Smooth muscle cell (in vitro differentiated cells): ENCODE measurements around the gene TMEM175. TPM values are rescaled to one million over a fixed set of nuclear protein-coding genes. Genes with fewer than 3 reads are reported as not detected.

ENCODE experiments used
- DNase-seq: peaks from one replicate; lab custom pipeline; 2025; ENCODE audit not compliant: unreplicated experiment; lab: John Stamatoyannopoulos, UW
- H2AFZ ChIP-seq: fragments of 200-600 bp; sonication (generic); 2 replicates; pipeline ENCODE4 v1.6.0; 2016; ENCODE audit warnings: antibody characterized with exemption, low read depth, mild to moderate bottlenecking
- H3F3A ChIP-seq: fragments of 200-600 bp; sonication (generic); 2 replicates; pipeline ENCODE4 v1.6.0; 2017; ENCODE audit warnings: antibody characterized with exemption, low read depth
- H3K27ac ChIP-seq: fragments of 200-600 bp; sonication (generic); 2 replicates; pipeline ENCODE4 v1.5.1; 2016; ENCODE audit warnings: low read depth, mild to moderate bottlenecking
- H3K27me3 ChIP-seq: fragments of 200-600 bp; sonication (generic); 2 replicates; pipeline ENCODE4 v1.6.1; 2016; ENCODE audit warnings: low read depth, mild to moderate bottlenecking
- H3K36me3 ChIP-seq: fragments of 200-600 bp; sonication (generic); 2 replicates; pipeline ENCODE4 v1.5.1; 2016; ENCODE audit warnings: low read depth
- H3K4me1 ChIP-seq: fragments of 200-600 bp; sonication (generic); 2 replicates; pipeline ENCODE4 v1.5.1; 2016; ENCODE audit warnings: low read depth
- H3K4me2 ChIP-seq: fragments of 200-600 bp; sonication (generic); 2 replicates; pipeline ENCODE4 v1.6.0; 2016; ENCODE audit warnings: mild to moderate bottlenecking
- H3K4me3 ChIP-seq: fragments of 200-600 bp; sonication (generic); 2 replicates; pipeline ENCODE4 v1.5.1; 2016; ENCODE audit warnings: mild to moderate bottlenecking
- H3K79me2 ChIP-seq: fragments of 200-600 bp; sonication (generic); 2 replicates; pipeline ENCODE4 v1.6.0; 2016; ENCODE audit warnings: low read depth, mild to moderate bottlenecking
- H3K9ac ChIP-seq: fragments of 200-600 bp; sonication (generic); 2 replicates; pipeline ENCODE4 v1.6.0; 2016; ENCODE audit warnings: low read depth
- H3K9me3 ChIP-seq: fragments of 200-600 bp; sonication (generic); replicated peaks from 2 replicates; pipeline ENCODE4 v1.5.1; 2016; ENCODE audit warnings: low read depth
- H4K20me1 ChIP-seq: fragments of 200-600 bp; sonication (generic); 2 replicates; pipeline ENCODE4 v1.6.0; 2016; ENCODE audit warnings: low read depth
- CTCF ChIP-seq: fragments of 200-600 bp; sonication (generic); IDR thresholded peaks from 2 replicates; pipeline ENCODE4 v1.5.1; 2017; ENCODE audit warnings: borderline replicate concordance, mild to moderate bottlenecking, antibody characterized with exemption; ENCODE audit not compliant: insufficient read depth, poor library complexity, severe bottlenecking
- WGBS: methylation state at CpG from one replicate; pipeline ENCODE4 v1.1.7; 2016; ENCODE audit warnings: low lambda C conversion rate; 5-methylcytosine and 5-hydroxymethylcytosine counted together
- polyA plus RNA-seq: library from polyadenylated mRNA; unstranded; fragments of >200 nt; fragmentation: Nextera tagmentation; extraction: Ambion mirVana; gene quantifications from 2 replicates; pipeline ENCODE4 v1.2.1, GENCODE V29; 2016
- total RNA-seq: library from RNA; depleted of rRNA; stranded (reverse); fragments of >200 nt; gene quantifications from 2 replicates; pipeline ENCODE4 v1.2.3, GENCODE V29; 2014

Gene TMEM175
- total and polyA plus RNA-seq, 2 experiments from 2014 or later = 20.6 to 27.6 TPM

- no peak overlapping the region for H3K4me2 ChIP-seq
- H3K36me3 ChIP-seq = no peaks in the 10 kb centered on the region
Observed at GRCh38 chr4:900073-900472, 32.2 kb upstream of the TMEM175 start.

GRCh38 chr4:900721-901120, 31.5 kb upstream of the TMEM175 start:
- H3K27ac ChIP-seq = no peak overlapping the region
- H3K4me2 ChIP-seq = no peak overlapping the region
- no peaks in the 10 kb centered on the region for H3K36me3 ChIP-seq
- TF ChIP-seq CTCF = no peak
- peaks cover 64% of the 10 kb centered on the region for H4K20me1 ChIP-seq
- DNase-seq = no peak
- no peaks in the 10 kb centered on the region for H3F3A ChIP-seq
- no peak overlapping the region for H3K4me3 ChIP-seq
- 100% methylated on average over 6 of the region's 6 CpGs for WGBS
- no peak overlapping the region for H2AFZ ChIP-seq
- H3K9ac ChIP-seq = no peak overlapping the region
- H3K9me3 ChIP-seq = no peaks in the 10 kb centered on the region
- no peaks in the 10 kb centered on the region for H3K4me1 ChIP-seq
- H3K27me3 ChIP-seq = no peaks in the 10 kb centered on the region
- H3K79me2 ChIP-seq = no peaks in the 10 kb centered on the region

More at GRCh38 chr4:900073-900472, 32.2 kb upstream of the TMEM175 start:
- no peak overlapping the region for H3K9ac ChIP-seq
- peaks cover 57% of the 10 kb centered on the region for H4K20me1 ChIP-seq
- H2AFZ ChIP-seq = no peak overlapping the region
- H3K27ac ChIP-seq = no peak overlapping the region
- H3K4me1 ChIP-seq = no peaks in the 10 kb centered on the region
- WGBS = 96% methylated on average over 26 of the region's 26 CpGs
- no peaks in the 10 kb centered on the region for H3F3A ChIP-seq
- no peak for TF ChIP-seq CTCF
- no peak overlapping the region for H3K4me3 ChIP-seq
- H3K79me2 ChIP-seq = no peaks in the 10 kb centered on the region
- no peaks in the 10 kb centered on the region for H3K9me3 ChIP-seq
- H3K27me3 ChIP-seq = no peaks in the 10 kb centered on the region
- no peak for DNase-seq

- H3F3A ChIP-seq = no peaks in the 10 kb centered on the region
- no peaks in the 10 kb centered on the region for H3K9me3 ChIP-seq
- H3K4me2 ChIP-seq = no peak overlapping the region
- no peak overlapping the region for H2AFZ ChIP-seq
- no peaks in the 10 kb centered on the region for H3K4me1 ChIP-seq
- no peak overlapping the region for H3K27ac ChIP-seq
- TF ChIP-seq CTCF = no peak
- no peaks in the 10 kb centered on the region for H3K36me3 ChIP-seq
- DNase-seq = no peak
- H3K79me2 ChIP-seq = no peaks in the 10 kb centered on the region
- WGBS = 99% methylated on average over 28 of the region's 28 CpGs
- peaks cover 70% of the 10 kb centered on the region for H4K20me1 ChIP-seq
- H3K27me3 ChIP-seq = no peaks in the 10 kb centered on the region
- no peak overlapping the region for H3K9ac ChIP-seq
- no peak overlapping the region for H3K4me3 ChIP-seq
Observed at GRCh38 chr4:901192-901910, 30.9 kb upstream of the TMEM175 start.
